ENCODE results near the gene HYOU1. TPM values are rescaled to one million over a fixed set of nuclear protein-coding genes. Genes with fewer than 3 reads are reported as not detected.

HYOU1 gene
- total RNA-seq, 4 donors from 2014 or later, result 36.1 to 57.5 (median 52.7) TPM

GRCh38 chr11:119027561-119028345 lies 29.3 kb downstream of the HYOU1 start:
- H3K27me3 ChIP-seq, result no peaks in the 10 kb centered on the region
- WGBS, result 93% methylated on average over 6 of the region's 9 CpGs
- H3K36me3 ChIP-seq, result peaks cover 7 to 58% (median 50%) of the 10 kb centered on the region in 4 donors
- no peak for TF ChIP-seq POLR2A (IDR thresholded peaks at IDR 0.05; ENCODE audit: low read depth)
- H3K4me1 ChIP-seq, result peaks cover 15 to 42% (median 29%) of the 10 kb centered on the region in 4 donors
- intact Hi-C loops (cut with DNase I), result no loop called here
- H3K27ac ChIP-seq (replicated peaks in 1 of 4), result no peak overlapping the region
- no peak overlapping the region for H3K4me3 ChIP-seq
- DNase-seq (ENCODE audit: extremely low spot score), result no peak
- no peaks in the 10 kb centered on the region for H3K9me3 ChIP-seq

DNA sequence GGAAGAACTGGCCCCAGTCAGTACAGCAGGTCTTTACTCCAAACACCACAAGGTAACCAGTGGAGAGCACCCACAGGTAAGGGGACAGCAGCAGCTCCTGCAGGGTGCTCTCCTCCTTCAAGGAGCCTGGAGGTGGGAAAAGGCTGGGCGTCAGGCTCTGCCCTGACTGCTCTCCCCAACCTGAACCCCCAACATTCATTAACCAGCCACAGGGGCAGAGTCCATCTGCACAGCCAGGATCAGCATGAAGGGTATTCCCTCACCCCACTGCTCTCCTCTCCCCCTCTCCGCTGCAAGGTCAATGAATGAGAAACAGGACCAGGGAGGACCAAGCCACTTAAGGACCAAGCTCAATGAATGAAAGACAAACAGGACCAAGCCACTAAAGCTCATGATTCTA lies 30.0 kb downstream of the HYOU1 start:
- no peak overlapping the region for H3K4me3 ChIP-seq
- H3K27ac ChIP-seq (replicated peaks in 1 of 4), result no peak overlapping the region
- intact Hi-C loops (cut with DNase I), result no loop called here
- no peaks in the 10 kb centered on the region for H3K27me3 ChIP-seq
- DNase-seq (ENCODE audit: extremely low spot score), result no peak
- peaks cover 12 to 65% (median 58%) of the 10 kb centered on the region in 4 donors for H3K36me3 ChIP-seq
- H3K4me1 ChIP-seq, result peaks cover 15 to 42% (median 30%) of the 10 kb centered on the region in 4 donors
- 90% methylated on average over 2 of the region's 2 CpGs for WGBS
- TF ChIP-seq EP300 (IDR thresholded peaks at IDR 0.05), result no peak
- no peak for TF ChIP-seq CTCF (IDR thresholded peaks at IDR 0.05)
- no peak for TF ChIP-seq POLR2A (IDR thresholded peaks at IDR 0.05; ENCODE audit: low read depth)
- no peak for TF ChIP-seq POLR2AphosphoS5 (IDR thresholded peaks at IDR 0.05)
- no peaks in the 10 kb centered on the region for H3K9me3 ChIP-seq

- no peaks in the 10 kb centered on the region for H3K9me3 ChIP-seq
- 88% methylated on average over 16 of the region's 16 CpGs for WGBS
- TF ChIP-seq EP300 (IDR thresholded peaks at IDR 0.05) (no peak), POLR2AphosphoS5 (IDR thresholded peaks at IDR 0.05) (no peak), CTCF (IDR thresholded peaks at IDR 0.05) (no peak), POLR2A (IDR thresholded peaks at IDR 0.05; ENCODE audit: low read depth) (no peak)
- intact Hi-C loops (cut with DNase I), result no loop called here
- peaks cover 16 to 73% (median 65%) of the 10 kb centered on the region in 4 donors for H3K36me3 ChIP-seq
- no peak overlapping the region for H3K4me3 ChIP-seq
- peak overlapping the region in 1 of 4 donors; percentile 34 for H3K27ac ChIP-seq (replicated peaks in 1 of 4)
- H3K27me3 ChIP-seq, result no peaks in the 10 kb centered on the region
- DNase-seq (ENCODE audit: extremely low spot score), result no peak
- peaks cover 15 to 49% (median 35%) of the 10 kb centered on the region in 4 donors for H3K4me1 ChIP-seq
These were observed 30.8 kb downstream of the HYOU1 start for GRCh38 chr11:119025978-119026766.

GRCh38 chr11:119025541-119025940 lies 31.5 kb downstream of the HYOU1 start:
- Histone ChIP-seq H3K4me1 (peaks cover 15 to 52% (median 38%) of the 10 kb centered on the region in 4 donors), H3K36me3 (peaks cover 17 to 80% (median 68%) of the 10 kb centered on the region in 4 donors), H3K9me3 (no peaks in the 10 kb centered on the region), H3K27ac (replicated peaks in 1 of 4) (peak overlapping the region in 2 of 4 donors; percentile 34 to 42), H3K27me3 (no peaks in the 10 kb centered on the region), H3K4me3 (no peak overlapping the region)
- DNase-seq (ENCODE audit: extremely low spot score), result no peak
- intact Hi-C loops (cut with DNase I), result no loop called here
- 90% methylated on average over 5 of the region's 5 CpGs for WGBS
- no peak for TF ChIP-seq EP300 (IDR thresholded peaks at IDR 0.05)
- TF ChIP-seq CTCF (IDR thresholded peaks at IDR 0.05), result no peak
- no peak for TF ChIP-seq POLR2AphosphoS5 (IDR thresholded peaks at IDR 0.05)
- TF ChIP-seq POLR2A (IDR thresholded peaks at IDR 0.05; ENCODE audit: low read depth), result no peak

DNA sequence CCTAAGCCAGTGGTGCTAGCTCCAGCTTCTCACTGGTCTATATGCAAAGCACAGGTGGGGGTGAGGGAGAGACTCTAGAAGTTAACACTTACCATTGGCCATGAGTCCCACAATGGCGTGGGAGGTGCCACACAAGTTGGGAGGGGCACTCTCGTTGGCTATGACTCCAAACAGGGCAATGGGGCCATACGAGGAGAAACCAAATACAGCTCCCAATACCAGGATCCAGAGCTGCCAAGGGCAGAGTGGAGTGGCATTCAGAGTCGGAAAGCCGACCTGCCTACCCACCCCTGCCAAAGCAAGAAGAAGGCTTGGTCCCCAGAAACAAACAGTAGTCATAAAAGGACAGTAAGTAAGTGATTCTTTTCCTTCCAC lies 31.9 kb downstream of the HYOU1 start:
- H3K4me3 ChIP-seq, result no peak overlapping the region
- no peaks in the 10 kb centered on the region for H3K27me3 ChIP-seq
- DNase-seq (ENCODE audit: extremely low spot score), result no peak
- H3K4me1 ChIP-seq, result peaks cover 18 to 53% (median 40%) of the 10 kb centered on the region in 4 donors
- 58% methylated on average over 5 of the region's 5 CpGs for WGBS
- no peaks in the 10 kb centered on the region for H3K9me3 ChIP-seq
- intact Hi-C loops (cut with DNase I), result no loop called here
- peak overlapping the region; percentile 18 to 54 (median 38) for H3K27ac ChIP-seq (replicated peaks in 1 of 4)
- no peak for TF ChIP-seq POLR2A (IDR thresholded peaks at IDR 0.05; ENCODE audit: low read depth)
- H3K36me3 ChIP-seq, result peaks cover 20 to 83% (median 68%) of the 10 kb centered on the region in 4 donors

All from esophagus muscularis mucosa (tissue), 4 donors.